SW 1271 (cell line): ENCODE measurements around the gene CLEC6A.
"Not testable (repeated sequence)": the region's sequence is repeated elsewhere in the genome, so short reads cannot be mapped to it uniquely, and the experiment has no call there.

ENCODE experiments used
- DNase-seq, 2 experiments: peaks; one replicate each; lab custom pipeline; 2025; lab: John Stamatoyannopoulos, UW

The CLEC6A gene

GRCh38 chr12:8495671-8496070 lies 39.9 kb downstream of the CLEC6A start:
- DNase-seq = not testable (repeated sequence)

GRCh38 chr12:8496074-8496473 lies 40.3 kb downstream of the CLEC6A start:
- not testable (repeated sequence) for DNase-seq

GRCh38 chr12:8499616-8500015 lies 43.9 kb downstream of the CLEC6A start:
- DNase-seq = no peak

DNA sequence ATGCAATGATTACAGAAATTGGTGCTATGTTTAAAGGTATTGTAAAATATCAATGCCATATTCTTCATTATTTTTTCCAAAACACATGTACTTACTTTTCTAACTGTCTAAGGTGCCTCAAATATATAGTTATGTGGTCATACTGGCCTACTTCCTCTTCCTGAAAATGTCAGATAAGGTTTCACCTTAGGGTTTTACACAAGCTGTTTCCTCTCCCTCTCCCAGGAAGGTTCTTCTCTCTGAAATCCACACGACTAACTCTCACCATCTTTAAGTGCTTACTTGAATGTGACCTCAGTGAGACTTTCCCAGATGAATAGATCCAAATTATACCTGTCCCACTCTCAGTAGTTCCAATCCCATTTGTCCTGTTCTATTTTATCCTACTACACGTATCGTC lies 46.0 kb downstream of the CLEC6A start:
- no peak for DNase-seq

DNA sequence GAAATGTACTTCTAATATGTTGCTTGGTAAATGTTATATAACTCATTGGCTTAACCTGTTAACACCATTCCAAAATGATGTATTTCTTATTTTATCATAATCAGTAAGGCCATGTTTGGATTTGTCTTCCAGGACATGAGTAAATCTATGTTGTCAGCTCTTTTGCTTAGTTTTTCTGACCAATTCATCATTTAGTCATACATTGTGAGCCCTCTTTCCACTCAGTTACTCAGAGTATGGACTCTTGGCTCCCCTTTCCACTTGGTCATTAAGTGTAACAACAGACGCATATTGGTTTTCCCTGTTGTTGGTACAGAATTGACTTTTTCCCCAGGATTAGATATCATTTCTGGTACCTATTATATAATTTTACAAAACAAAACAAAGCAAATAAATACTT lies 48.6 kb downstream of the CLEC6A start:
- DNase-seq = no peak

- no peak for DNase-seq
Observed at GRCh38 chr12:8507596-8507995, 51.8 kb downstream of the CLEC6A start.

DNA sequence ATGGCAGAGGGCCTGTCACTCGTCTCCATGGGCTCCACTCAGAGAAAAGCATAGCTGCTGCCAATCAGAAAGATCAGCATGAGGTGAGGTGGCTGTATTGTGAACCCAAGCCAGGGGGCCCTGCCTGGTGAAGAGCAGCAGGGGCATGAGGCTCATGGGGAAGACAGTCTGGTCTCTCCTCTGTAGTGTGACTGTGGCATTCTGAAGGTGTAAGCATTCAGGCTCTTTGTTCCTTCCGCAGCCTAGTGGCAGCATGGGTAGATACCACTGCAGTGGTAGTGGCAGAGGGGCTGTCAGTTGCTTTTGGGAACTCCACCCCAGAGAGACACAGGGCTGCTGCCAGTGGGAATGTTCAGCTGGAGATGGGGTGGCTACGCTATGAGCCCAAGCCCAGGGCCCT lies 52.5 kb downstream of the CLEC6A start:
- no peak for DNase-seq

- DNase-seq = no peak
Observed at GRCh38 chr12:8508910-8509841, 53.4 kb downstream of the CLEC6A start.

DNA sequence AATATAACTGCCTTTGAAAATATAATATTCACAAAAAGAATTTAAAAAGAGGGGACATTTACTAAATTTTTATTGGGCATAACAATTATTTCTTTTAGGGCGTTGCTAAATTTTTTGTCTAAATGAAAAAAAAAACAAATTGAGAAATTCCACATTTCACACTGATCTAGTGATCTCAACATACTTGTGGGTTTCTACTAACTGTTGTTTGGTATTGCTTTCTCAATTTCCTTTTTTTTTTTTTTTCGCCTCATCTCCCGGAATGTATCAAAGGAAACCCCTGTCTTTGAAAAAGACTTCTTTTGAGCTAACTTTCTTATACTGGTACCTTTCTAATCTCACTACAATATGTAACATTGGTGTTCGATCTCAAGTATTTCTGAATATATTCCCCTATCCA lies 57.5 kb downstream of the CLEC6A start, which contains the start of gene CLEC4D:
Gene CLEC4D (plus strand): TSS at position 248 of the 400 bp plus-strand sequence. CDS start 230 bp downstream, outside the sequence.
- no peak for DNase-seq

- no peak for DNase-seq
Observed at GRCh38 chr12:8517971-8518370, 62.2 kb downstream of the CLEC6A start.

DNA sequence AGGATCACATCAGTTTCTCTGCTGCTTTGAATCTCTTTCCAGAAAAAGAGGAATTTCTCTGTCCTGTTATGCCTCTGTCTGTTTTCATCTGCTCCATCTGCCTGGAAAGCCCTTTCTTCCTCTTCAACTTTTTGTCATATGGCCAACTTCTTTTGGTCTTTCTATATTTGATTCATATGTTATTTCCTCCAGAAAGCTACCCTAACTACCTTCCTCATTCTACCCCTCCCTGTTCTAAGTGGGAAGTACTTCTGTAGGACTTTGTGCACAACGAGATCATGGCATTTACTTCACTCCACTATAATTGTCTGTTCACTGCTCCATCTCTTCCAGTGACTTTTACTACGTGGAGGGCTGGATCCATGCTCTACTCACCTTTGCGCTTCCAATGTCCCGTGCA lies 63.4 kb downstream of the CLEC6A start:
- DNase-seq = no peak

- DNase-seq = no peak
Observed at GRCh38 chr12:8527250-8528130, 71.7 kb downstream of the CLEC6A start.
